GM12878 (cell line): ENCODE data around the gene C1QTNF12. TPM values are rescaled to one million over a fixed set of nuclear protein-coding genes. Genes with fewer than 3 reads are reported as not detected.

Source experiments
- CREM ChIP-seq: IDR thresholded peaks from 2 replicates; pipeline ENCODE4 v1.6.1; 2014; ENCODE audit warnings: antibody characterized with exemption, low read depth
- GABPA ChIP-seq: IDR thresholded peaks from 2 replicates; pipeline ENCODE4 v1.6.1; 2014; ENCODE audit warnings: antibody characterized with exemption, low read depth, mild to moderate bottlenecking, inconsistent platforms
- MYC ChIP-seq: IDR thresholded peaks from 2 replicates; pipeline ENCODE4 v1.6.1; 2011; ENCODE audit warnings: mild to moderate bottlenecking, low read length, moderate library complexity, inconsistent platforms; ENCODE audit not compliant: insufficient read depth, insufficient replicate concordance, insufficient read length, severe bottlenecking
- RELA ChIP-seq: fragments of 450-650 bp; IDR thresholded peaks from 2 replicates; pipeline ENCODE4 v1.8.0; 2014; ENCODE audit warnings: borderline replicate concordance; ENCODE audit not compliant: partially characterized antibody
- SPI1 ChIP-seq: IDR thresholded peaks from 2 replicates; pipeline ENCODE4 v1.6.1; 2011; ENCODE audit warnings: low read depth, mild to moderate bottlenecking, low read length, moderate library complexity, borderline replicate concordance; ENCODE audit not compliant: insufficient read depth
- TBL1XR1 ChIP-seq: IDR thresholded peaks from 2 replicates; pipeline ENCODE4 v1.6.1; 2012; ENCODE audit warnings: low read depth, low read length, improper control_type of control experiment
- TCF12 ChIP-seq: IDR thresholded peaks from 2 replicates; pipeline ENCODE4 v1.6.1; 2011; ENCODE audit warnings: low read depth, mild to moderate bottlenecking, low read length
- TCF3 ChIP-seq: IDR thresholded peaks from 2 replicates; pipeline ENCODE4 v1.6.1; 2012; ENCODE audit warnings: low read depth, mild to moderate bottlenecking, low read length, borderline replicate concordance; ENCODE audit not compliant: insufficient read depth
- ZBED1 ChIP-seq: IDR thresholded peaks from 2 replicates; pipeline ENCODE4 v1.6.1; 2016; ENCODE audit warnings: borderline replicate concordance
- polyA plus RNA-seq, 11 experiments: library from polyadenylated mRNA; depleted of rRNA in 4 of 11; unstranded in 6 of 11; stranded (reverse) in 5 of 11; fragments of >200 nt; fragmentation: Nextera tagmentation in 4 of 11; fragmentation: Illumina TruSeq in 1 of 11; extraction: Ambion mirVana in 4 of 11; extraction: Trizol in 1 of 11; gene quantifications; 1 replicate in 1 of 11; 2 replicates in 10 of 11; pipeline versions ENCODE4 v1.2.1 to v1.2.3, GENCODE V29; 2011 to 2016; ENCODE audit warnings: inconsistent platforms in 2 of 11, missing spikeins in 2 of 11, low read depth in 1 of 11
- total RNA-seq, 4 experiments: library from RNA; depleted of rRNA in 3 of 4; stranded (reverse); fragments of >200 nt in 3 of 4; fragmentation: Illumina TruSeq in 1 of 4; extraction: Trizol in 1 of 4; gene quantifications; 2 replicates each; pipeline versions ENCODE4 v1.2.1 to v1.2.3, GENCODE V29; 2013 to 2021
- TF ChIP-seq, protein P1 (sequence below): fragments of 450-650 bp; IDR thresholded peaks from 2 replicates; pipeline ENCODE4 v1.6.1; 2017; ENCODE audit warnings: borderline replicate concordance
- TF ChIP-seq, protein P2 (sequence below): fragments of 450-650 bp; IDR thresholded peaks from 2 replicates; pipeline ENCODE4 v1.6.1; 2018; ENCODE audit warnings: mild to moderate bottlenecking, low read depth, moderate library complexity; ENCODE audit not compliant: partially characterized antibody

The C1QTNF12 gene
- total and polyA plus RNA-seq, 10 of the 15 experiments (the other 5 are each of a cell fraction or from before 2014, with no cell fraction given) = 0.17 to 1.0 (median 0.31) TPM; not detected in 5

DNA sequence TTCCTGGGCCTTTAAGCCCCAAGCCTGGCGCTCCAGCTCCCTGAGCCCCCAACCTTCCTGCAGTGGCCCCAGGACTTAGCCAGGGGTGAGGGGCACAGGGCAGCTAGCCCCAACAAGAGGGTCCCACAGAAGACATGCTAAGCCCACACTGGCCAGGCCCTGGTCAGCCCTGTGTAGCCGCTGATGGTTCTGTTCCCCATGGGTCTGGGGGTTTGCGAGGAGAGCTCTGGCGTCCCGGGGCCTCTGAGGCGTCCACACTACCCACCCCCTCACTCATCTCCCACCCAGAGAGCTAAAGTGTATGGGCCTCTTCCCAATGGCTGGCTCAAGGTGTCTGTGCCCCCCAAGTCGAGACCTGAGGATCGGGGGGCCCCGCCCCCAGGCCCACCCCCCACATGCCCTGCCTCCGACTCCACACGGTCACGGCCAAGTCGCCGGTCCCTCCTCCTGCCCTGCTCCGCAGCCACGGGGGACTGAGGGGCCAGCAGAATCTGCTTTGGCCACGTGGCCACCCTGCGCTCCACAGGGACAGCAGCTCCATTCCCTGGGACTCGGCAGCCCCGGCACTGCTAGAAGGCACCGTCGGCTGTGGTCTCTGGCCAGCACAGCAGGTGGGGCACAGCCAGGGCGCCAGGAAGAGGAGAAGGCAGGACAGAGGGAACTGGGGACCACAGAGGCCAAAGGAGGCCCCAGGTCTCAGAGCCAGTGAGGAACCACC is 47.9 kb downstream of the C1QTNF12 start (continued):
- no peak for TF ChIP-seq GABPA
- TF ChIP-seq ZBED1 = no peak
- TF ChIP-seq CREM = no peak
- TF ChIP-seq, protein P1, sequence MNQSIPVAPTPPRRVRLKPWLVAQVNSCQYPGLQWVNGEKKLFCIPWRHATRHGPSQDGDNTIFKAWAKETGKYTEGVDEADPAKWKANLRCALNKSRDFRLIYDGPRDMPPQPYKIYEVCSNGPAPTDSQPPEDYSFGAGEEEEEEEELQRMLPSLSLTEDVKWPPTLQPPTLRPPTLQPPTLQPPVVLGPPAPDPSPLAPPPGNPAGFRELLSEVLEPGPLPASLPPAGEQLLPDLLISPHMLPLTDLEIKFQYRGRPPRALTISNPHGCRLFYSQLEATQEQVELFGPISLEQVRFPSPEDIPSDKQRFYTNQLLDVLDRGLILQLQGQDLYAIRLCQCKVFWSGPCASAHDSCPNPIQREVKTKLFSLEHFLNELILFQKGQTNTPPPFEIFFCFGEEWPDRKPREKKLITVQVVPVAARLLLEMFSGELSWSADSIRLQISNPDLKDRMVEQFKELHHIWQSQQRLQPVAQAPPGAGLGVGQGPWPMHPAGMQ = no peak
- TF ChIP-seq, protein P2, sequence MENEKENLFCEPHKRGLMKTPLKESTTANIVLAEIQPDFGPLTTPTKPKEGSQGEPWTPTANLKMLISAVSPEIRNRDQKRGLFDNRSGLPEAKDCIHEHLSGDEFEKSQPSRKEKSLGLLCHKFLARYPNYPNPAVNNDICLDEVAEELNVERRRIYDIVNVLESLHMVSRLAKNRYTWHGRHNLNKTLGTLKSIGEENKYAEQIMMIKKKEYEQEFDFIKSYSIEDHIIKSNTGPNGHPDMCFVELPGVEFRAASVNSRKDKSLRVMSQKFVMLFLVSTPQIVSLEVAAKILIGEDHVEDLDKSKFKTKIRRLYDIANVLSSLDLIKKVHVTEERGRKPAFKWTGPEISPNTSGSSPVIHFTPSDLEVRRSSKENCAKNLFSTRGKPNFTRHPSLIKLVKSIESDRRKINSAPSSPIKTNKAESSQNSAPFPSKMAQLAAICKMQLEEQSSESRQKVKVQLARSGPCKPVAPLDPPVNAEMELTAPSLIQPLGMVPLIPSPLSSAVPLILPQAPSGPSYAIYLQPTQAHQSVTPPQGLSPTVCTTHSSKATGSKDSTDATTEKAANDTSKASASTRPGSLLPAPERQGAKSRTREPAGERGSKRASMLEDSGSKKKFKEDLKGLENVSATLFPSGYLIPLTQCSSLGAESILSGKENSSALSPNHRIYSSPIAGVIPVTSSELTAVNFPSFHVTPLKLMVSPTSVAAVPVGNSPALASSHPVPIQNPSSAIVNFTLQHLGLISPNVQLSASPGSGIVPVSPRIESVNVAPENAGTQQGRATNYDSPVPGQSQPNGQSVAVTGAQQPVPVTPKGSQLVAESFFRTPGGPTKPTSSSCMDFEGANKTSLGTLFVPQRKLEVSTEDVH = no peak
- no peak for TF ChIP-seq TBL1XR1
- no peak for TF ChIP-seq TCF3
- TF ChIP-seq TCF12 = no peak
- no peak for TF ChIP-seq MYC
- TF ChIP-seq SPI1 = no peak
- TF ChIP-seq RELA = no peak
